Activated CD4-positive, alpha-beta T cell treated with anti-CD3 and anti-CD28 coated beads for 4 hours (primary cell): ENCODE results near the gene CELF3.
"Not testable (repeated sequence)": the region's sequence is repeated elsewhere in the genome, so short reads cannot be mapped to it uniquely, and the experiment has no call there.

Experiments
- DNase-seq, 2 donors: peaks; one replicate each; pipeline ENCODE4 v3.0.0-alpha.2; 2020

The CELF3 gene

DNA sequence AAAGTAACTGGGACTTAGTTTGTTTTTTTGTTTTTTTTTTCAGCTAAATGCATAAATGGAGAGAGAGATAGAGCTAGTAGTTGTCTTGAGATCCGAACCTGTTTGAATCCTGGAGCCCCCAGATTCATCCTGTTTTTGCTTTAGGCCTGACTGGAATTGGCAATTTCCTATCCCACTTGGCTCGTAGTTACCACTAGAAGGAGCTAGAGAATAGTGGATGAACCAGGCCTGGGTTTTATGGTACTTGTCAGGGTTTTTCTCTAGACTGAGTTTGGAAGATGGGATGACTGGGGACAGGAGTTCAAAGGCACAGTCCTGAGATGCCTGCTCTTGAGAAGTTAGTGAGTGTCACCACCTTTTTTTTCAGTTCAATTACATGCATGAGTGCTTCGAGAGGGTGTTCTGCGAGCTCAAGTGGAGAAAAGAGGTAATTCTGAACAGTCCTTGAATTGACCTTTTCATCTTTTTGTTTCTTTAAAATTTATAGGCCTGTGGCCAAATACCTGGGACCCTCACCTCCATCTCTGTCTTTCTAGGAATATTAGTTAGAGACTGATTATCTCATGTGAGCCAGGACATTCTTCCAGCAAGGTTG lies 23.4 kb downstream of the CELF3 start:
- DNase-seq, result no peak

DNA sequence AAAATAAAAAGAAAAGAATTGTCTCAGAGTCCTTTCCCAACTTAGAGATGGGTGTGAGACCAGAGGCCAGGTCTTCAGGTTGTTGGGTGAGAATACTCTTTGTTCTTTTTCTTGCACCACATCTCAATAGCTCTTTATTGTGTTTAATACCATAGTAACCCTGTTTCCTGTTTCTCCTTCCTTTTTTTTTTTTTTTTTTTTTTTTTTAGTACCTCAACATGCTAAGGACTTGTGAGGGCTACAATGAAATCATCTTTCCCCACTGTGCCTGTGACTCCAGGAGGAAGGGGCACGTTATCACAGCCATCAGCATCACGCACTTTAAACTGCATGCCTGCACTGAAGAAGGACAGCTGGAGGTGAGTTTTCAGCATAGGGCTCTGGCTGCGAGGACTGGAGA lies 24.4 kb downstream of the CELF3 start:
- DNase-seq, result no peak

DNA sequence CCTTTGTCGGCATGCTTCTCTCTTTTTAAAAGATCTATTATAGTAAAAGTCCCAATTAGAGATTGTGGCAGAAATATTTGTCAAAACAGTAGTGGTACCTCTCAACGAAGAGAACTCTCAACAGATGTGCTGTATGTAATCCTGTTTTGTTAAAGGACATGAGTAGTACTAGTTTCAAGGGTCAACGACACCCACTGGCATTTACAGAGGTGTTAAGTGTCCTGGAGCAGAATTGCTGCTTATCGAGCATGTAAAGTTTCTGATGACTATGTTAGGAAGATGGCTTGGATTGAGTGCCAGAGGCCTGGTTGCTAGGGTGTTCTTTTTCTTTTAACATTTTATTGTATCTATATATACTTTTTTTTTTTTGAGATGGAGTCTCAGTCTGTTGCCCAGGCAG lies 27.1 kb downstream of the CELF3 start:
- no peak for DNase-seq

DNA sequence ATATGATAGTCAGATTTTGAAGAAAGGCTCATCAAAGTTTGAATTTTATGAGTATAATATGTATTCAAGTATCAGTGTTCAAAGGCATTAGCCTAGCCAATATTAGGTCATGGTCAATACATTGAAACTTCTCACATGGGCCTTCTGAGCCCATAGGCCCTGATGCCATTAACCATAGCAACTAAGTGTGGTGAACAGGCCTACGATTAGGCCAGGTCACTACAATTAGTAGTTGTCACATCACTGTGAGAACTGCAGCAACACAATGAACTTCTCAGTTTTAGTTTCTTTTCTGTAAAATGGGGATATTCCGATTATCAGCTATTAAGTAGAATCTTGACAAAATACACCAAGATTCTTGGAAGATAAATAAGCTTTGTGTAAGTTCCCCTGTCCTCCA lies 30.0 kb downstream of the CELF3 start:
- DNase-seq, result no peak

DNA sequence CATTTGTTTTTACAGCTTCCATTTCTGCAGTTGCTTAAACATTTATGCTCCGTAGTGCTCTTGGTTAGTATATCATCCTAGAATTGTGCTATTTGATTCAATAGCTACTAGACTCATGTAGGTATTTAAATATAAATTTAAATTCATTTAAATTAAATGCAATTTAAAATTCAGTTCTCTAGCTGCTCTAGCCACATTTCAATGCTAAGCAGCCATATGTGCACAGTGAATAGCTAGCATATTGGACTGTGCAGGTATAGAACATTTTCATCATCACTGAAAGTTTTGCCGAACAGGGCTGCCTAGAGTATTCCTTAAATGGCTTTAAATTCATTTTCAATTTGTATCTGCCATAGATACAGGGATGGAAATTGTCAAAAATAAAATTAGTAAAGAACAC lies 32.5 kb downstream of the CELF3 start:
- DNase-seq, result no peak

DNA sequence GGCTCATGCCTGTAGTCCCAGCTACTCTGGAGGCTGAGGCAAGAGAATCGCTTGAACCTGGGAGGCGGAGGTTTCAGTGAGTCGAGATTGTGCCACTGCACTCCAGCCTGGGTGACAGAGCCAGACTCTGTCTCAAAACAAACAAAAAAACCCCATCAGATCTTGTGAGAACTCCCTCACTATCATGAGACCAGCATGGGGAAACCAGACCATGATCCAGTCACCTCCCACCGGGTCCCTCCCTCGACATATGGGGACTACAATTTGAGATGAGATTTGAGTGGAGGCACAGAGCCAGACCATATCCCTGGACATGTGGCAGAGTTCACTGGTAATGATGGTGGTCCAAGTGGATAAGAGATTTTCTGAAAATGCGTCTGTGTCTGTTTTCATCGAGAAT lies 33.7 kb downstream of the CELF3 start:
- DNase-seq, result not testable (repeated sequence)

DNA sequence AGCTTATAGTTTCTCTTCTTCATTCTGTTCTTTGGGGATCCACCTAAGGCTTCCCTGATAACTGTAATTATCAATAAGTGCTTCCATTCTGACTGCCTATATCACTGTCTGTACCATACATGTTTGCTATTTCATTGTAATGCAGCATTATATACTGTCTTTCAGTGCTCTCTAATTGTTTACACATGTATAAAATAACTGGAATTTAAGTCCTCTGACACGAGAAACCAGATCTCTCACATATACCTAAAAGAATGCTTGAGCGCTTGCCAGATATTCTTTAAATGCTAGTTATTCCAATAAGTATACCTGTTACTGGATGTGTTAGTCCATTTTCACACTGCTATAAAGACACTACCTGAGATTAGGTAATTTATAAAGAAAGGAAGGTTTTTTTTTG lies 34.7 kb downstream of the CELF3 start:
- no peak for DNase-seq

DNA sequence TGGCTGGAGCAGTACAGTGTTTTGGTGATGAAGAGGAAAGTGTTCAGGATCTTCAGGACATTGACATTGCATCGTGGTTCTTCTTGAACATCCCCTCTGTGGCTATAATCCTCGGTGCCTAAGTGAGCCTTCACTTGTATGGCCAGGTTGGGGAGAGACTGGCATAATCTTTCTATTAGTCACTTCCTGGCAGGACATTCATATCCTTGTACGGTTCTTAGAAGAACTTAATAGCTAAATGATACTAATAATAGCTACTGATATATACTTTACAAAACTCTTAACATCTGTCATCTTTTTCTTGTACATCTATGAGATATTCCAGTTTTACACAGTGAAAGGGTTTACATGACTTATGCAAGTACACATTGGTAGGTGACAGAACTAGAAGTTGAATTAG lies 35.8 kb downstream of the CELF3 start:
- no peak for DNase-seq

DNA sequence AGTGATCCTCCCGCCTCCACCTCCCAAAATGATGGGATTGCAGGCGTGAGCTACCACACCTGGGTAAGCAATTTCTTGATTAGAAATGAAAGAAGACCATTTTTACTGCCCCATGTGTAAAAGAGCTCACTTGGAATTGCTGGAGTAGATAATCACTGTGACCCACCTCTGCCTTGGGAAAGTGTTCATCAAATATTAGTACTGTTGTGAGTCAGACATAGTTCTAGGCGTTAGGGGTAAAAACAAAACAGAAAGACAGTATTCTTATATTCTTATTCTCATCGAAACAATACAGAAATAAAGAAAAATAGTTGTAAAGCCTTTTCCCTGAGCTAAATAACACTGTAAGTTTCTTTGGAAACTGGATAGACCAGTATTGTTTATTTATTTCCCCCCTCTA lies 36.2 kb downstream of the CELF3 start:
- no peak for DNase-seq

DNA sequence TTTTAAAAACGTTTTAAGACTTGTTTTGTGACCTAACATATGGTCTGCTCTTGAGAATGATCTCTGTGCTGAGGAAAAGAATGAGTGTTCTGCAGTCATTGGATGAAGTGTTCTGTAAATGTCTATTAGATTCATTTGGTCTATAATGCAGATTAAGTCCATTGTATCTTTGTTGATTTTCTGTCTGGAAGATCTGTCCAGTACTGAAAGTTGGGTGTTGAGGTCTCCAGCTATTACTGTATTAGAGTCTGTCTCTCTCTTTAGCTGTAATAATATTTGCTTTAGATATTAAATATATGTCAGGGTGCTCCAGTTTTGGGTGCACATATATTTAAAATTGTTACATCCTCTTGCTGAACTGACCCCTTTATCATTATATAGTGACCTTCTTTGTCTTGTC lies 43.2 kb downstream of the CELF3 start:
- DNase-seq, result no peak

DNA sequence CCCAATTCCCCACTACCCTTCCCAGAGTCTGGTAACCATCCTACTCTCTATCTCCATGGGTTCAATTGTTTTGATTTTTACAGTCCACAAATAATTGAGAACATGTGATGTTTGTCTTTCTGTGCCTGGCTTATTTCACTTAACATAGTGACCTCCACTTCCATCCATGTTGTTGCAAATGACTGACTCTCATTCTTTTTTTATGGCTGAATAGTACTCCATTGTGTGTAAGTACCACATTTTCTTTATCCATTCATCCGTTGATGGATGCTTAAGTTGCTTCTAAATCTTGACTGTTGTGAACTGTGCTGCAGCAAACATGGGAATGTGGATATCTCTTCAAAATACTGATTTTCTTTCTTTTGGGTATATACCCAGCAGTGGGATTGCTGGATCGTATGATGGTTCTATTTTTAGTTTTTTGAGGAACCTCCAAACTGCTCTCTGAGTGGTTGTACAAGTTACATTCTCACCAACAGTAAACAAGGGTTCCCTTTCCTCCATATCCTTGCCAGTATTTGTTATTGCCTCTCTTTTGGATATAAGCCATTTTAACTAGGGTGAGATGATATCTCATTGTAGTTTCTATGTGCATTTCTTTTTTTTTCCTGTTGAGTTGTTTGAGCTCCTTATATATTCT lies 46.4 kb downstream of the CELF3 start:
- not testable (repeated sequence) for DNase-seq

DNA sequence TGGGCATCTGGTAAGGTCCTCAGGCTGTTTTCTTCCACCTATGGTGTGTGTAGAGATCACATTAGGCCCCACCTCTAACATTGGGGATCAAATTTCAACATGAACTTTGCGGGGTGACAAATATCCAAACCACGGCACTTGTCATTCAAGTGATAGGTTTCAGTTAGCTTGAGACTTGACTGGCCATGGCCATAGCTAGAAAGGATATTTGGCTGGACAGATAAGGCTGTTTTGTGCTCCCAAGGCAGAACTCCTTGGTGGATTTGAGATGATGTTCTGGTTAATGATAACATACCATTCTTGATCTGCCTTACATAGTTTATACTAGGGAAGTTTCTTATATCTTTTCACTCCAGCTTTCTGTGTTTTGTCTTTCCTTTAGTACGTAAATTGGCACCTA lies 48.5 kb downstream of the CELF3 start:
- no peak for DNase-seq

DNA sequence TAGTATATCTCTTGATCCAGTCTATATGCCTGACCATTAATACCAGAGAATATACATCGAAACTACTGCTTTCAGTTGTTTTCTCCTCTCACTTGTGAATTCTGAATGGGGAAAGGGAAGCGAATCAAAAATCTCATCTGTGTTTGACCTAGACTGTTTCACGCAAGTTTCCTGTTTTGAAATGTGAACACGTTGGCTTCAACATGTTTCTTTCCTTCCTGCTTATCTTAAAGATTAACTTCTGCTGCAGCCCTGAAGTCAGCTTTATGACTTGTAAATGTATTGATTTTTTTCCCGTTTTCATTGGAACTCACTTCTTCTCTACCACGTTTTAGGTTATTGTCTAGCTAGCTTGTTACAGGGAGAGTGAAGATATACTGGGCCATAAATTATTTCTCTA lies 54.9 kb downstream of the CELF3 start:
- DNase-seq, result no peak

DNA sequence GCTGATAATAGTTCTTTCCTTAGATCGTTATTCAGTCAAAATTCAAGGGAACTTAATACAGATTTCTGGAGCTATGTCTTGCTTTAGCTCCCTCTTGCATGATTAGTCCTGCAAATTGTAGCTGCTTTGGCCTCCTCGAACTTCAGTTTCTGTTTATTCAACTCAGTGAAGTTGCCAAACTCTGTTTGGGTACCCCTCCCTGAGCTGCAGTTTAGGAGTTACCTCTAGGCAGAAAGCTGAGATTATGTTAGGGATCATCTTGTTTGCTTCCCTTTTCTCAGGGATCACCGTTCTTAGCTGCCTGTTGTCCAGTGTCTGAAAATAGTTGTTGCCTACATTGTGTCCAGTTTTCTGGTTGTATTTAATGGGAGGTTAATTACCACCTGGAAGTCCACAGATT lies 61.2 kb downstream of the CELF3 start:
- no peak for DNase-seq

DNA sequence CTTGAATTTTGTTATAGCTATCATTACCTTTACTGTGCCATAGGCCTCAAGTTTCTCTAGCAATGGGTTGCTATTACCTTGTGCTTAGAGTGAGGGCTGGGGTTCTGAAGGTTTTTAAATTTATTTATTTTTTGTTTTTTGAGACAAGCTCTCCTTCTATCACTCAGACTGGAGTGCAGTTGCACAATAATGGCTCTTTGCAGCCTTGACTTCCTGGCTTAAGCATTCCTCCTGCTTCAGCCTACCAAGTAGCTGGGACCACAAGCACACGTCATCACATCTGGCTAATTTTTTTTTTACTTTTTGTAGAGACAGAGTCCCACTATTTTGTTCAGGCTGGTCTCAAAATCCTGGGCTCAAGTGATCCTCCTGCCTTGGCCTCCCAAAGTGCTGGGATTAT lies 63.2 kb downstream of the CELF3 start:
- DNase-seq, result no peak
